SK-N-SH (cell line): Measurements from ENCODE around the gene GDPD5.

Source experiments
- CTCF ChIP-seq: fragments of 200-600 bp; sonication (generic); IDR thresholded peaks from 2 replicates; pipeline ENCODE4 v1.6.1; 2017; ENCODE audit warnings: antibody characterized with exemption, mild to moderate bottlenecking, moderate library complexity
- EZH2phosphoT487 ChIP-seq: fragments of 200-600 bp; sonication (generic); IDR thresholded peaks from 2 replicates; pipeline ENCODE4 v1.6.1; 2017; ENCODE audit warnings: low read depth, mixed run types, mild to moderate bottlenecking, antibody characterized with exemption, moderate library complexity, borderline replicate concordance
- FOXJ3 ChIP-seq: sonication (generic); formaldehyde crosslinking; IDR thresholded peaks from 2 replicates; pipeline ENCODE4 v1.5.1; 2020; ENCODE audit warnings: mild to moderate bottlenecking, missing genetic modification reagents
- GATA2 ChIP-seq: sonication (generic); formaldehyde crosslinking; IDR thresholded peaks from 2 replicates; pipeline ENCODE4 v1.5.0; 2020; ENCODE audit warnings: mild to moderate bottlenecking, missing genetic modification reagents
- IRF3 ChIP-seq: fragments of 150-350 bp; IDR thresholded peaks from 2 replicates; pipeline ENCODE4 v1.6.1; 2016; ENCODE audit warnings: mild to moderate bottlenecking, low read depth, low read length
- MAX ChIP-seq: IDR thresholded peaks from 2 replicates; pipeline ENCODE4 v1.4.0; 2012; ENCODE audit warnings: low read depth
- POLR2AphosphoS5 ChIP-seq: IDR thresholded peaks from 2 replicates; pipeline ENCODE4 v1.6.1; 2012; ENCODE audit warnings: low read depth, low read length
- REST ChIP-seq: IDR thresholded peaks from 2 replicates; pipeline ENCODE4 v1.6.1; 2012; ENCODE audit warnings: mild to moderate bottlenecking, low read depth, low read length, moderate library complexity
- RXRA ChIP-seq: IDR thresholded peaks from 2 replicates; pipeline ENCODE4 v1.4.0; 2012; ENCODE audit warnings: low read depth, mild to moderate bottlenecking, borderline replicate concordance
- SMC3 ChIP-seq: IDR thresholded peaks from 2 replicates; pipeline ENCODE4 v1.6.1; 2012; ENCODE audit warnings: low read depth, low read length, improper control_type of control experiment
- TAF1 ChIP-seq: IDR thresholded peaks from 2 replicates; pipeline ENCODE4 v1.6.1; 2012; ENCODE audit warnings: low read depth, mild to moderate bottlenecking, low read length, moderate library complexity, borderline replicate concordance
- TCF12 ChIP-seq: IDR thresholded peaks from 2 replicates; pipeline ENCODE4 v1.4.0; 2012

- no peak for TF ChIP-seq CTCF
- no peak for TF ChIP-seq REST
- no peak for TF ChIP-seq SMC3
- TF ChIP-seq MAX: no peak
- TF ChIP-seq POLR2AphosphoS5: no peak
- TF ChIP-seq TAF1: no peak
- TF ChIP-seq TCF12: no peak
- TF ChIP-seq FOXJ3 (CRISPR knock-in tag): no peak
- no peak for TF ChIP-seq IRF3
- TF ChIP-seq EZH2phosphoT487: no peak
- no peak for TF ChIP-seq GATA2 (CRISPR knock-in tag)
- no peak for TF ChIP-seq RXRA
Observed at GRCh38 chr11:75421035-75421602, 104.6 kb downstream of the GDPD5 start.
